GM18909 (cell line): Measurements from ENCODE around the gene TBRG4.
"Not testable (repeated sequence)": the region's sequence is repeated elsewhere in the genome, so short reads cannot be mapped to it uniquely, and the experiment has no call there.

Source experiments
- ATAC-seq: cut with Tn5 transposase; IDR thresholded peaks from one replicate; pipeline ENCODE4 v1.9.1; 2021; ENCODE audit warnings: mild to moderate bottlenecking; ENCODE audit not compliant: unreplicated experiment, poor library complexity

The TBRG4 gene

DNA sequence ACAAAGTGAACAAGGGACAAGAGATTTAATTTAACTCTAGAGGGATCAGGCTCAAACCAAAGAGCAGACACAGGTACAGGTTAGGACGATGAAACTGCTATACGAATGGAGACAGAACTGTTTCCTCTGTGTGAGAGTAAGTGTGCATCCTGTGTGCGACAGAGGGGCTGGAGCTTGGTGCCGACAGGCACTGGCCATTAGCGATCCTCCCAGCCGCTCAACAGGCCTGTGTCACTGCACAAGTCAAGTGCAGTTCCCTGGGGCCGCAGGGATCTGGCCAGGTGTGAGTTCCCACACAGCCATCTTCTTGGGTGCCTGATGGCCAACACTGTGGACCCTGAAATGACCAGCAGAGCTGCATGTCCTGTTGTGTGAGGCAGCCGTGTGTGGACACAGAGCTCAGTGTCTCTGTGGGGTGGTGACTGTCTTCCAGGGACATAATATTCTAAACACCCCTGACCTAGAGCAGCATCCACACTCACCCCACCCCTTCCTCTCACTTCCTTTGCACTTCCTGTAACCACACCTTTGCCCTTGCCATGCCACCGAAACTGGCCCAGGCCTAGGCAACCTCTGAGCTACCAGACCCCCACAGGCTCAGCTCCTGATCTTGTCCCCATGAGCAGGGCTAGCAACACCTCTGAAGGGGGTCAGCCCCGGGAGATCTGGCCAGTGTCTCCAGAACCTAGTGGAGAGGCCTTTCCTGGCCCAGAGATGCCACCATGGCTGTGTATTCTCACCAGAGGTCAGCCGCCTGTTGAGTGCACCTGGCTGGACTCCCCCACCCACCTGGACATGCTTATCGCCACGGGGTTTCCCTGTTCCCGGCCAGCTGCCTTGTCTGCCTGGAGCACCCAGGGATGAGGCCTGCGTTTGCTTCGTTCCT is 11.7 kb upstream of the TBRG4 start:
- ATAC-seq = no peak

DNA sequence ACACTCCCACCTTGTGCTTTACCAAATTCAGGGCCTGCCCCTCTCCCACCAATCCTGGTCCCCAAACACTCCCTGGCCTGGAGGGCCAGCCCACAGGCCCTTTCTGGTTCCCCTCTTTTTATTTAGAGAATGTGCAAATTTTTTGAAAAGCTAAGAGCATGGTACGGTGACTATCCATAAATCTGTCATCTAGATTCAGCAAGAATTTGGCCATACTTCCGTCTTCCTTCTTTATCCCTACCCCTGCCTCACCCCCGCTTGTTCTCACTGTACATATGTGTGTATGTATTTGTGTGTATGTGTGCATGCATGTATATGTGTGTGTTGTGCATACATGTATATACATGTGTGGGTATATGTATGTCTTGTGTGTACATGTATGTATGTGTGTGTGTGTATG is 8.1 kb upstream of the TBRG4 start:
- no peak for ATAC-seq

DNA sequence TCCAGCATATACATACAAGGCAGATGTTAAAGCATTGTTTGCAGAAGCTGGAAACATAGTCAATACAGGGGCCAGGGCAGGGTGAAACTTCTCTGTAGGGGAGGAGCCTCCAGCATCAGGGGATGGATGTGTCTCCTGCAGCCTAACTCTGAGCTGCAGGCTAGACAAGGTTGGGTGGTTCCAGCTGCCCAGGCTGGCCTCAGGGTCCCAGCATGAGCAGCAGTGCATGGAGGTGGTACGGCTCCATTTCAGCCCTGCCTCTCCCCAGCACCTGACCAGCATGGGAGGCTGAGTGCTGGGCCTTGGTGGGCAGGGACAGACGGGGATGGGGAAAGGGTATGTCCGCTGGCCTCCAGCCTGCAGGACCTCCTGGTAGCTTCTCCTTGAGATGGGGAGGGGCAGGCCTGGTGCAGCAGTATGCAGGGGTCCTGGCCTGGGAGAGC is 7.4 kb upstream of the TBRG4 start:
- no peak for ATAC-seq

DNA sequence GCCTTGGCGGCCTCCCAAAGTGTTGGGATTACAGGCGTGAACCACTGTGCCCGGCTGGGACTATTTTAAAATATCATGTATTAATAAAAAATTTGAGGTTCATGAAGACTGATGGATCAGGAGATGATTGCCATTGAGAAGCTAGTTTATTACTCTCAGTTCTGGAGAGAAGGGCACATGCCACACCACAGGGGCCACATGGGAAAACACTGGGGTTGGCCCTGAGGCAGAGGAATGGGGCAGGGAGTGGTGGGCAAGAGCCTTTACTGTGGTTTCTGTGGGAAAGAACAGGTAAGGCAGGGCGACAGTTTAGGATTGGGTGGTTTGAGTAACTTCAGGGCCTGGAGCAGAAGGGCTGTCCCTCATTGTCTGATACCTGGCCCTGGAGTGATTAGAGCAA is 6.8 kb upstream of the TBRG4 start:
- ATAC-seq = no peak

DNA sequence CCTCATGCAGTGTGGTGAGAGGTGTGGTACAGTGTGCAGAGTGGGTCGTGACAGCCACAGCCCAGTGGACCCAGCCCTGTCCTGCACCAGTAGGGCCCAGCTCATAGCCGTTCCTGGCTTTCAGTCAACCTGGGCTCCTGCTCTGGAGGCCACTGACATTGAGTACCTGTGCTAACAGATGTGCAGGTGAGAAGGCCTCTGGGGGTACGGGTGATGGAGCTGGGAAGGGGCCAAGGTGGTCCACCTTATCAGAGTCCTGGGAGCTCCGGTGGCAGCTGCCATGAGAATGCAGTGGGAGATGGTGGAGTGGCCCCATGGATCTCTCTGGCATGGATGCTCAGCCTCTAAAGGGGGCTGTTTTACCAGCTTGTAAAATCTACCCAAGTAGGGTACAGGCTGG is 6.1 kb upstream of the TBRG4 start:
- ATAC-seq = no peak

DNA sequence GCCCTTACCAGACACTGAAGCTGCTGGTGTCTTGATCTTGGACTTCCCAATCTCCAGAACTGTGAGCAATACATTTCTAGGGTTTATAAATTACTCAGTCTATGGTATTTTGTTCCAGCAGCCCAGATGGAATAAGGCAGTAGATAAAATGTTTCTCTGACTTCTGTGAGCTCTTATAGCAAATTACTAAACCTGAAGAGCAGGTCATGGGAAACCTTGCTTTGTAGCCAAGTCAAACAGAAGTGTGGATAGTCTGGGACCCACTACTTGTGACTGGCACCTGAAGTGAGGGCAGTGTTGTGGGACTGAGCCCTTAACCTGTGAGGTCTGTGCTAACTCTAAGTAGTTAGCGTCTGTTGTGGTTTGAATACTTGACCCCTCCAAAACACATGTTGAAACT is 4.6 kb upstream of the TBRG4 start:
- no peak for ATAC-seq

DNA sequence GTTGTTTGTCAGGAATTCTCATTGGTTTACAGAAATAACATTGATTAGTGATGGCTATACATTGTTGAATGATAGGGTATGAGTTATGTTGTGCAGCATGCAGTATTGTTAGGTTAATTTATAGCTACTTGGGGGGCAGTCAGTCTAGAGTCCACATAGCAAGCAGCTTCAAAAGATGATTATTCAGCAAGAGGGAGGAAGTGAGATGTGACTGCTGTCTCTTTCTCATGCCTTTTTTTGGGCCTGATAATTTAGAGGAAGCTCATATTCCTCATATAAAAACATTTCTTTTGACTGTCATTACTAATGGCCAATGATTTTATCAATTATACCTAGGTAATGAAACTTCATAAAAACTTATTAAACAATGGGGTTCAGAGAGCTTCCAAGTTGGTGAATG is 3.4 kb upstream of the TBRG4 start:
- no peak for ATAC-seq

DNA sequence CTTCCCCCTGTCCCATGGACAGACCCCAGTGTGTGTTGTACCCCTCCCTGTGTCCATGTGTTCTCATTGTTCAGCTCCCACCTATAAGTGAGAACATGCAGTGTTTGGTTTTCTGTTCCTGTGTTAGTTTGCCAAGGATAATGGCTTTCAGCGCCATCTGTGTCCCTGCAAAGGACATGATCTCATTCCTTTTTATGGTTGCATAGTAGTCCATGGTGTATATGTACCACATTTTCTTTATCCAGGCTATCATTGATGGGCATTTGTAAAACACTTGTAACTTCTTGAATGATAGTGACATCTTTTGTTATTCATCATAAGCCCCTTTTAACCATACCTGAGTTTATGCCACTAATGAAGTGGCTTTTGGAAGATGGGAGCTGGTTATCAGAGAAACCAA is 2.8 kb upstream of the TBRG4 start:
- not testable (repeated sequence) for ATAC-seq

DNA sequence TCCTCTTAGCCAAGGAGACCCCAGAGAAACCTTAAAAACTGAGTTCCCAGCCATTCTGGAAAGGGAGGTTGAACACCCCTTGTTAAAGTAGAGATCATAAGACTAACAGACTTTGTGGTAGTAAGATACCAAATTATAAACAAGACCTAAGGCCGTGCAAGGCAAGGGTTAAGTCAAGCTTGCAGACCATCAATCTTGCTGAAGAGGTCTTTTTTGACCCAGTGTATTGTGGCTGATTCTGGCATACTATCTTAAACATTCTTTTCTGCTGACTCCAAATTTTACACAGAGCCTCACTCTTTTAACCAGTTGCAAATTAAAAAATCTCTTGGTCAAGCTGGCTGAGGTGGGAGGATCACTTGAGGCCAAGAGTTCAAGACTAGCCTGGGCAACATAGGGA is 1.2 kb upstream of the TBRG4 start:
- ATAC-seq = no peak

DNA sequence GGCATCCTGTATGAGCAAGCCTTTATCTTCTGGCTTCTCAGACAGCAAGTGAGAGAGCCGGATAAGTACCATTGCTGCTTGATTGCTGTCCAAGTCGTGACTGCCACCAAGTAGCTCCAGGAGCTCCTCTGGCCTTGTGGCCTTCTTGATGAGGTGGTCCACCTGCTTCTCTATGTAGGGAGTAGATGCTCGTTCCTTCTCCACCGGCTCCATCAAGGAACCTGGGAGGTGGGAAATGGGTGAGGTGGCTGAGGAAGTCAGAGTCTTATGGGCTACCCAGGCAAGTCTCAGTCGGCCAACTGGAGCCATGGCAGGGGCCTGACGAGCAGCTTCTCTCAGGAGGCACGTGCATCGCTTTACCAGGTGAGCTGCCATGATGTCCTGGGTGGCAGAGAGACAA is 2.6 kb downstream of the TBRG4 start:
- ATAC-seq = no peak

DNA sequence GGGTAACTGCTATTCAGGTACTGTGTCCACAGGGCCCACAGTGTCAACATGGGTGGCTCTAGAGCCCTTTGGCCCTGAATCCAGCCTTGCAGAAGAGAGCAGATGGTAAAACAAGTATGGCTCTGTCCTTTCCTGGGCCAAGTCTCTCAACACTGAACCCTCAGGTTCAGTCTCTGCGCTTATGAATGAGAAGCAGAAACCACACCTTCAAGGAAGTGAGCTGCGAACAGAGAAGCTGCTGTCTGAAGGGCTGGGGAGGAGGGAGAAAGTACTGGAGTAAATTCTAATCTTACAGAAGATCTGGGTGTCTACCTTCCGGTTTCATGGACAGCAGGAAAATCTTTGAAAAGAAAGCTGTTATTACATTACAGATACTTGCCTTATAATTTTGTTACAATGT is 4.1 kb downstream of the TBRG4 start:
- no peak for ATAC-seq

DNA sequence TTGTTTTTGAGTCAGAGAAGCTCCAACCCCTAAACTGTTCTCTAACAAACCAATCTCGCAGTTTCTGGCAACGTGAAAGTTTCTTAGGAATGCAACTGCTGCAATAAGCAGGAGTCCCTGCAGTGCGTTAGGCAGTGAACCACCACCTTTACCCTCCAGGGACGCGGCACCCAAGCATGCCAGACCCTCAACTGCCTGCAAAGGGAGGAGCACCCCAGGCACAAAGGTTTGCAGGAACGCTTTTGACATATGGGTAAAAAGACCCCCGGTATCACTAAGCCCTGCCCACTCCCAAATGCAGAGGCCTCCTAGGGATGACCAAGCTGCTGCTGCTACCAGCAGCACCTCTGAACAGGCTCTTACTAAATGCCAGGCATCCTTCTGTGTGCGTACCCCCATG is 4.7 kb downstream of the TBRG4 start:
- no peak for ATAC-seq

DNA sequence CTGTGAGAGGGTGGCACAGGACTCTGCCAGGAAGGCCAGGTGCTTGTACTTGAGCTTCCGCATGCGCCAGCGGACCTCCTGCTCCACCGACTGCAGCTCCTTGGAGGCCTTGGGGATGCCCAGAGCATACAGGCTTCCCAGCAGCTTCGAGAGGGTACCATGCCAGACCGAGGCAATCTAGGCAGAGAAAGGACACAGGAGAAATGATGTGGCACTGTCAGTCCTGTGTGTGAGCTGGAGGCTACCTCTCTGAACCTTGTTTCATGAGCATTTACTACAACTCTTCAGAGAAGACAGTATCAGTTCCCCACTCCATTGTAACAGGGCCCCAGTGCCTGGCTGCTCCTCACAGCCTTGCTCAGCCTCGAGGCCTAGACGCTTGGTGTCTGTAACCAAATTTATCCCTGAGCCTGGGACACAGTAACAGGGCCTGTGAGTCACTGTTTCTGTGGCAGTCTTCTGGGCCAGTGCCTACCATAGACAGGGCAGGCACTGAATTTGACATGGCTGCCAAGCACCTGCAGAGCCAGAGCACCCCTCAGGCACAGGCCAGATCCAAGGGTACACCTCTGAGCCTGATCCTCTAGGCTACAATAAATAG is 5.8 kb downstream of the TBRG4 start:
- no peak for ATAC-seq

DNA sequence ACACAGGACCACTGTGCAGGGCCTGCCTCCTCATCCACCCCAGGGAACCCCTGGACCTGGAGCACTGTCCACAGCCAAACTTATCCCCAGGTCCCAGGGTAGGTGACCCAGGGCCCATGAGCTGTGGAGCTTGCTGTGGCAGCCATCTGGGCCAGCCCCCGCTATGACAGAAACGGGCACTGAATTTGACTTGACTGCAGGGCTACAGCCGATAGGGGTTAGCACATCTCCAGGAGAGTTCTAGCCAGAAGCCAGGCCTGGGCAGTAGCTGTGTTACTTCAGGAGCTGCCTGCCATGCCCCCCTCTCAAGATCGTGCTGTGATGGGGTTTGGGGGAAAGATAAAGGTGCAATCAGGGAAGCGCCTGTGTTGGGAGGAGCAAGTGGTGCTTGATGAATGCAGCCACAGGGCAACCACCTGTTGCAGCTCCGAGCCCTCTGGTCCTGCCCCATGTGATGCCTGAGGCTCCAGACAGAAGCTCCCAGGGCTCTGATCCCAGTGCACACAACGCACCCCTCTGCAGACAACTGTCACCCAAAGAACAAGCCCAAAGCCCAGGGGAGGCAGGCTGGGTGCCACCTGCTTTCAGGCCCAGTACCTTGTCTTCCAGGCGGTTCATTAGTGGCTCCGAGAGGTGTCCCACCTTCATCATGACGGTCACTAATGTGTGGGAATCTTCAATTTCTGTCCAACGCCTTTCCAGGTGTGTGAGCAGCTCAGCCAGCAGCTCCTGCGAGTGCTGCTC is 6.5 kb downstream of the TBRG4 start:
- ATAC-seq = no peak

DNA sequence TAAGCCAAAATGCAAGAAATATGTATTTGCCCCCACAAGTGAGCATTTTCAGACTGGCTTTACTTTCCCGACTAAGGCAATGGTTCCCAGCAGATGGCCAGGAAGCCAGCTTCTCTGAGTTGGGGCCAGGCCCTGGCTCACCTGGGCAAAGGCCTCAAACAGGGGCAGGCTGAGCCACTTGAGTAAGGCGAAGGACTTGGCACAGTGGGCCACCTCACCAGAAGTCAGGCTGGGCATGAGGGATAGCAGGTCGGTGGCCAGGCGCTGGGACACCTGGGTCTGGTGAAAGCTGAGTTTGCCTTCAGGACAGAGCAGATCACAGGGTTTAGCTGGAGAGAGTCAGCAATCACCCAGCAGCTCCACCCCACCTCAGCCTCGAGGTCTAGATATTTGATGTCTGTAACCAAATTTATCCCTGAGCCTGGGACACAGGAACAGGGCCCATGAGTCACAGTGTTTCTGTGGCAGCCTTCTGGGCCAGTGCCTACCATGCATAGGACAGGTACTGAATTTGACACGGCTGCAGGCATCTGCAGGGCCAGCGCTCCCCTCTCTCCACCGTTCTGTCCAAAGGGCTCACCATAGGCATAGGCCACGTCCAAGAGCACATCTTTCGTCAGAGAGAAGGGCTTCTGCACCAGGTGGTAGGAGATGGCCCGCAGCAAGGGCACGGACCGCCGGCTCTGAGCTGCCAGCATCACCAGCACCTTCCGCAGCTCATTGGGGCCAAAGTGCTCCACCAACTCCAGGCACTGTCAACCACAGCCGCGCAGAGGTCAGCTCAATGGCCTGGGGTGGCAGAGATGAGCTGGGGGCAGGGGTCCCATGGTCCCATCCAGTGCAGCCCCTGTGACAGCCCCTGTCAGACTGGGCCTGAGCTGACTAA is 7.3 kb downstream of the TBRG4 start:
- ATAC-seq = no peak

DNA sequence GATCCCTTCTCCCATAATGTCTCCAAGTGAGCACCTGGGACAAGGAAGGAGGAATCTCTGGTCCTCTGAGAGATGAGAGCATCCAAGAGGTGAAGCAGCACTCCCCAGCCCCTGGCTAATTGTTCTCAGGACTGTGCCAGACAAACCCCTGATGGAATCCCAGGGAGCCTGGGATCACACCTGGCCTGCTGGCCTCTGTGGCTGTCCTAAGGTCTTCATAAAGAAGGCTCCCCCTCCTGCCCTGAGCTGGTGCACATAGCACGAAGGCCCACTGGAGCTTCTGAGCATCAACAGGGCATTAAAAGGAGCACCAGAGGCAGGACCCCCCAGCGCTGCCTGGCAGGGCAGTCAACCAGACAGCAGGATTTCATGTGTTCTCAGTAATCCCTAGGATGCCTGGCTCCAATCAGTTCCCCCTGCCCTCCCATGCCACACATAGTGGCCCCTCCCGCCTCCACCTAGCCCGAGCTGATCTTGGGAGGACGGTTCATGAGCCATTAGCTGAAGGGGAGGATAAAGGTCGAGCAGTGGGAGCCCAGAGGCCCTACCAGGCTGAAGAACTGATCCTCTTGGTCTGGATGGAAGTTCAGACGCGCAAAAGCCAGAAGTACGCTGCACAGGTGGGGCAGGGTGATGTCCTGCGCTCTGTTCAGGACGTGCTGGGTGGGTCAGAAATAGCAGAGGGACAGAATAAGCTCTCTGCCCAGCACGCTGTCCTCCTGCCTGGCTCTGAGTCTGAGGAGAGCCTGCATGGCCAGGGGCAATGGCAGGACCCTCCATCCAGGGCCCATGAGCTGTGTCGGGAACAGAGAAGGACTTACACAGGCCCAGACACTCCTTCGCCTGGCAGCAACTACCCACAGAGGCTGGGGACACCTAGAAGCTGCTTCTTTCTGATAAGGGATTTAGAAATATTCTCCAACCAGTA is 8.4 kb downstream of the TBRG4 start:
- ATAC-seq = no peak

DNA sequence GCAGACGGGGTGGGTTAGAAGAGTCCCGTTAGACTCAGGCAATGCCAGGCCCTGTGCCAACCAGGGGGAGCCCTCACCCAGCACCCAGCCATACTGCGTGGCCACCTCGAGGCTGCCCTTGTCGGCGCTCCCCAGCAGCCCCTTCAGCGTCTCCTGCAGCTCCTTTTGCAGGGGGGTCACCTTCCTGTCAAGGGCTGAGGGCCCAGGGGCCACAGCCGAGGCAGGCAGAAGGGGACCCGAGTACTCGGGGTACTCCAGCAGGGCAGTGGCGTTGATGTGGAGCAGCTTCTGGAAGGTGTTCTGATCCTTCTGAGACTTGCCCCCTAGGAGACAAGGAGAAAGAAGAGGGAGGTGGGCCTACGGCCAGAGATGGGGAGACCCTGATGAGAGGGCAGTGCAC is 9.7 kb downstream of the TBRG4 start:
- ATAC-seq = no peak

DNA sequence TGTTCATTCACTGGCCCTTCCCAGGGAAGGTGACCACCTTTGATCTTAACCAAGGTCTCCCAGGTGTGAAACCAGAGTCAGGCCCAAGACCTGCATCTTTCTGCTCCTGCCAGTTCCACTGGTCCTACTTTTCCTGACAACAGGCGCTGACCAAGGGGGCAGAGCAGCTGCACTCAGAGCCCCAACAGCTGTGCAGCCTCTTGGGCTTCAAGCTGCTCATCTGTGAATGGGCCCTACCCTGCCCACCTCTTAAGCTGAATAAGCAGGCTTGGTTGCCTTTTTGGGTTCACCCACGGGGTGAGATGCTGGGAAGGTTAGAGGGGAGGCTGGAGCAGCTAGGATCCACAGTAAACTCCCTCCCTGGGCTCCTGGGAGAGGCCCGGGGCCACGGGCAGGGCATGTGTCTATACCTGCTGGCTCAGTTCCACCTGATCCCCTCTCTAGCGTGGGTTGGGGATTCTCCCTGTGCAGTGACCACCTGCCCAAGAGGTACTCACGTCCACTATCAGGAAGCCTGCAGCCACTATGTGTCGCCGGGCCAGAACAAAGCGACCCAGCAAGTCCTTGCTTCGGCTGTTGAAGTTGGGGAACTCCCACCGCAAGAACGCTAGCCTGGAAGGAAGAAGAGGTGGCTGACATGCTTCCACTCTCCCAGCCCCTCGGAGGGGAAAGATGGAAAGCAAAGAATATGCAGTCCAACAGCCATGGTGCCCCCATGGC is 10.6 kb downstream of the TBRG4 start:
- no peak for ATAC-seq
